Vagina (tissue), 2 donors: Measurements from ENCODE around the gene PISD. TPM values are rescaled to one million over a fixed set of nuclear protein-coding genes. Genes with fewer than 3 reads are reported as not detected.
A peak's percentile ranks its signal among the peaks of the same experiment; 100 is the strongest.

Experiments
- DNase-seq, 2 donors: peaks; one replicate each; pipeline ENCODE4 v3.0.0-alpha.2; 2017; ENCODE audit errors: extremely low spot score in 2 of 2
- H3K27ac ChIP-seq: fragments of 200-600 bp; sonication (generic); one replicate; pipeline ENCODE4 v1.5.1; 2019
- H3K27me3 ChIP-seq: fragments of 200-600 bp; sonication (generic); one replicate; pipeline ENCODE4 v1.5.1; 2019
- H3K36me3 ChIP-seq, 2 donors: fragments of 200-600 bp; sonication (generic); one replicate each; pipeline ENCODE4 v1.5.1; 2017 to 2019
- H3K4me1 ChIP-seq: fragments of 200-600 bp; sonication (generic); one replicate; pipeline ENCODE4 v1.5.1; 2019
- H3K4me3 ChIP-seq, 2 donors: fragments of 200-600 bp; sonication (generic); 1 replicate in 1 of 2; 2 replicates in 1 of 2; pipeline ENCODE4 v1.5.1; 2016 to 2019
- H3K9me3 ChIP-seq: fragments of 200-600 bp; sonication (generic); one replicate; pipeline ENCODE4 v1.5.1; 2019
- CTCF ChIP-seq, 3 experiments: fragments of 450-650 bp in 2 of 3; fragments of 200-600 bp in 1 of 3; sonication (generic) in 1 of 3; IDR thresholded peaks; one replicate each; pipeline ENCODE4 v1.5.1; 2017 to 2019; ENCODE audit warnings: antibody characterized with exemption in 3 of 3, mild to moderate bottlenecking in 2 of 3, moderate library complexity in 2 of 3
- POLR2A ChIP-seq, 2 donors: fragments of 450-650 bp; IDR thresholded peaks; one replicate each; pipeline ENCODE4 v1.6.1; 2017; ENCODE audit warnings: antibody characterized with exemption in 2 of 2, mild to moderate bottlenecking in 2 of 2, moderate library complexity in 2 of 2
- POLR2AphosphoS5 ChIP-seq, 2 donors: sonication (generic); formaldehyde crosslinking; IDR thresholded peaks; one replicate each; pipeline ENCODE4 v1.9.0; 2017; ENCODE audit warnings: antibody characterized with exemption in 2 of 2, mild to moderate bottlenecking in 2 of 2, low read depth in 1 of 2; ENCODE audit not compliant: insufficient read depth in 1 of 2
- intact Hi-C: fragments of 100-400 bp; cut with DNase I; formaldehyde crosslinking; loops from one replicate; pipeline ENCODE4 v1.15.1; 2023
- total RNA-seq: library from RNA; depleted of rRNA; stranded (reverse); fragments of >200 nt; gene quantifications from one replicate; pipeline ENCODE4 v1.2.3, GENCODE V29; 2016

Gene PISD
- total RNA-seq, 1 donor from 2014 or later = 50.3 TPM

GRCh38 chr22:31692186-31692886 is 30.3 kb upstream of the PISD start:
- no peak overlapping the region for H3K4me3 ChIP-seq
- H3K27ac ChIP-seq = no peak overlapping the region
- H3K4me1 ChIP-seq = no peaks in the 10 kb centered on the region
- intact Hi-C loops = no loop called here
- H3K9me3 ChIP-seq = no peaks in the 10 kb centered on the region
- H3K27me3 ChIP-seq = no peaks in the 10 kb centered on the region
- peaks cover 0 to 50% of the 10 kb centered on the region in 2 donors for H3K36me3 ChIP-seq
- no peak for DNase-seq
- no peak for TF ChIP-seq CTCF (IDR thresholded peaks at IDR 0.05)
- no peak for TF ChIP-seq POLR2A (IDR thresholded peaks at IDR 0.05)
- no peak for TF ChIP-seq POLR2AphosphoS5 (IDR thresholded peaks at IDR 0.05; ENCODE audit: insufficient read depth in 1 of 2, low read depth in 1 of 2)

GRCh38 chr22:31691408-31691807 is 29.4 kb upstream of the PISD start:
- intact Hi-C loops = no loop called here
- no peak overlapping the region for H3K27ac ChIP-seq
- peaks cover 0 to 52% of the 10 kb centered on the region in 2 donors for H3K36me3 ChIP-seq
- TF ChIP-seq POLR2A (IDR thresholded peaks at IDR 0.05) (no peak), CTCF (IDR thresholded peaks at IDR 0.05) (no peak)
- no peak overlapping the region for H3K4me3 ChIP-seq
- H3K9me3 ChIP-seq = no peaks in the 10 kb centered on the region
- DNase-seq = no peak
- H3K27me3 ChIP-seq = no peaks in the 10 kb centered on the region
- H3K4me1 ChIP-seq = no peaks in the 10 kb centered on the region

- Histone ChIP-seq H3K4me1 (peaks cover 23% of the 10 kb centered on the region), H3K27me3 (no peaks in the 10 kb centered on the region), H3K4me3 (no peak overlapping the region), H3K27ac (no peak overlapping the region), H3K9me3 (no peaks in the 10 kb centered on the region), H3K36me3 (peaks cover 0 to 41% of the 10 kb centered on the region in 2 donors)
- TF ChIP-seq POLR2AphosphoS5 (IDR thresholded peaks at IDR 0.05; ENCODE audit: insufficient read depth in 1 of 2, low read depth in 1 of 2) (peak in 1 of 2 donors; percentile 76), CTCF (IDR thresholded peaks at IDR 0.05) (no peak), POLR2A (IDR thresholded peaks at IDR 0.05) (no peak)
- intact Hi-C loops = no loop called here
- DNase-seq = no peak
Observed at GRCh38 chr22:31683181-31684105, 21.4 kb upstream of the PISD start.

- TF ChIP-seq CTCF (IDR thresholded peaks at IDR 0.05) (no peak), POLR2AphosphoS5 (IDR thresholded peaks at IDR 0.05; ENCODE audit: insufficient read depth in 1 of 2, low read depth in 1 of 2) (no peak), POLR2A (IDR thresholded peaks at IDR 0.05) (no peak)
- Histone ChIP-seq H3K9me3 (no peaks in the 10 kb centered on the region), H3K4me3 (no peak overlapping the region), H3K36me3 (peaks cover 0 to 36% of the 10 kb centered on the region in 2 donors), H3K27ac (no peak overlapping the region), H3K27me3 (no peaks in the 10 kb centered on the region), H3K4me1 (peaks cover 23% of the 10 kb centered on the region)
- DNase-seq = no peak
- intact Hi-C loops = no loop called here
Observed at GRCh38 chr22:31682751-31683150, 20.7 kb upstream of the PISD start.
